GM19023 (cell line): ENCODE results near the gene KRT35.

ENCODE experiments used
- ATAC-seq: cut with Tn5 transposase; IDR thresholded peaks from one replicate; pipeline ENCODE4 v1.9.1; 2021; ENCODE audit warnings: mild to moderate bottlenecking, moderate library complexity; ENCODE audit not compliant: unreplicated experiment

Gene KRT35

DNA sequence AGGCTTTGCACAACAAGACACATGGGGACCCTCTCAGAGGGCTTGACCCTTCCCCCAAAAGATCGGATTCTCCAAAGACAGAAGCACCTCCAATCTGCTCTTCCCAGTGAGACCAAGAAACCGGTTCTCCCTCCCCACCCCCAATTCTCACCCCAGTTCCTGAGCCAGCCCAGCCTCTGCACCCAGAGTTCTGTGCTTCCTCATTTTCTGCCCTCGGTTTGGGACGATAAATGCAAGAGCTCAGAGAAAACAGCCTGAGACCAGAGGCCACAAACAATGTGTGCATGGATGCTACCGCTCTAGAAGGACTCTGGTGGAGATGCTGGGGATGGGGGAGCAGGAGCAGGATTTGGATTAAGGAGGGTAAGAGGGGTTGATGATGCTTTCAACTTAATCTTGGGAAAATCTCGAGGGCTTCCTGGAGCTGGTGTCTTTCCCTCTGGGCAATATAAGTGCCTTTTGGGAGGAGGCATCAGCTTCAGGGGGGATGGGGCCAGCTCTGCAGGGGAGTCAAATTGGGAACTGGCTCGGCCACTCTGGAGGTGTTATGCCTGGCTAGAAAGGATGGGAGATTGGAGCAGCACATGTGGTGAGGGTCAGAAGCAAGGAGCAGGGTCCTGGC is 31.7 kb upstream of the KRT35 start:
- ATAC-seq, result no peak

DNA sequence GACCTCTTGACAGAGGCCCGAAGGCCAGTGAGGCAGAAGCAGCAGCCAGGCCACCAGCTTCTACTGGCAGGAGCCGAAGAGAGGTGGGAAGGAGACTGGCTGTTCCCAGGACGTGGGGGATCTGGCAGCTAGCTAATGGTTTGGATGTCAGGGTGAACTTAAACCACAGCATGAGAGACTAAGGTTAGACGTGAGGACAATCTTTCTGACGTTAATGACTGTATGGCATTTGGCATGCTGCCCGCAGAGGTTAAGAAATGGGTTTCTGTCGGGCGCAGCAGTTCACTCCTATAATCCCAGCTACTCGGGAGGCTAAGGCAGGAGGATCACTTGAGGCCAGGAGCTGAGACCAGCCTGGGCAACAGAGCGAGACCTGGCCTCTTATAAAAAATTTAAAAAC is 30.8 kb upstream of the KRT35 start:
- ATAC-seq, result no peak

DNA sequence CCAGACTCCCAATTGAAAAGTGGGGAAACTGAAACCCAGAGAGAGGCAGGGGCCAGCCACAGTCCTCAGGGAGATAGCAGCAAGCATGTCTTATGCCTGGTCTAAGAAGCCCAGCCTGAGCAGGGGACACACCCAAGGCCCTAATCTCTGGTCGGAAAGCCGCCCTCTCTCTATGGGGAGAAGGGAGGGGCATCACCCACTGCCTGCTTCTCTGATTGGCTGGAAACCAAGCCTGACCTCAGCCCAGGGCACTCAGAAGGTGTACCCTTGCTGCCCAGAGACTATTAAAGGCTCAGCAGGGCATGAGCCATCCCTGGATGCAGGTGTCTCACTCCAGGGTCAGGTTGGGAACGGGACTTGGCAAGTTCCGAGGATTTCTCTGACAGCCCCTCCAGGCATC is 30.2 kb upstream of the KRT35 start:
- ATAC-seq, result no peak

GRCh38 chr17:41510251-41511065 is 29.5 kb upstream of the KRT35 start:
- ATAC-seq, result no peak

GRCh38 chr17:41507315-41507880 is 26.4 kb upstream of the KRT35 start:
- no peak for ATAC-seq

DNA sequence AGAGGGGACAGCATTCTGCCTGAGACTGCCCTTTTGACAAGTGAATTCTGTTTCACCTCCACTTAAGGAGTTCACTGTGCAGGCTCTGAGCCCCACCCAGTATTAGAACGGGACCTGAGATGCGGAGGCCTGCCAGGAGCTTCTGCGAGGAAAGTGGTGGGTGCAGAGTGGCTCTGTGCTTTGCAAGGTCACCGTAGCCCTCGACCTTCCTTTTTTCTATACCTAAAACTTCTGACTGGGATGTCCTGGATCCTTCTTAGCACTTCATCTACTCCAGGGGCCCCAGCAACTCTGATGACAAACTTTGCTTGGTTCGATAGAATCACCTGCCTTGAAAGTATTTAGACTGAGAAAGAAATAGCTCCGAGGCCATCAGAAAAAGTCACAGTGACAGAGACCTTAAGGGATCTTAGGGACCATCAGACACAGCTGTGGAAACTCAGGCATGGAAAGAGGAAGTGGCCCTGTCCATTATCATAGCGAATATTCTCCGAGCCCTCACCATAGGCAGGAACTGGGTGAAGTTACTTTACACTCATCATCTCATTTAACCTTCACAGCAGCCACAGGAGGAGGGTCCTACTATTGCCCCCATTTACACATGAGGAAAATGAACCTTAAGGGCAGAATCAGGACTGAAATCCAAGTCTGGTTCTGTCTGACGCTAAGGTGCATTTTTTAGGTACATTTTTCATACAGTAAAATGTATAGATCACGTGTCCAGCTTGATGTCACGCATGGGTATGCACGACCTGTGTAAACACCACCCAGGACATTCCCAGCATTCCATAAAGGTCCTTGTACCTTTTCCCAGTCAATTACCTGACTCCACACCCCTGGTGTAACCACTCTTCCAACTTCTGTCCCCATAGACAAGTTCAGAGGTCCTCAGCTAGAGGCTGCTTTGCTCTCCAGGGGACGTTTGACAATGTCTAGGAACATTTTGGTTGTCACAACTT is 25.1 kb upstream of the KRT35 start:
- no peak for ATAC-seq

DNA sequence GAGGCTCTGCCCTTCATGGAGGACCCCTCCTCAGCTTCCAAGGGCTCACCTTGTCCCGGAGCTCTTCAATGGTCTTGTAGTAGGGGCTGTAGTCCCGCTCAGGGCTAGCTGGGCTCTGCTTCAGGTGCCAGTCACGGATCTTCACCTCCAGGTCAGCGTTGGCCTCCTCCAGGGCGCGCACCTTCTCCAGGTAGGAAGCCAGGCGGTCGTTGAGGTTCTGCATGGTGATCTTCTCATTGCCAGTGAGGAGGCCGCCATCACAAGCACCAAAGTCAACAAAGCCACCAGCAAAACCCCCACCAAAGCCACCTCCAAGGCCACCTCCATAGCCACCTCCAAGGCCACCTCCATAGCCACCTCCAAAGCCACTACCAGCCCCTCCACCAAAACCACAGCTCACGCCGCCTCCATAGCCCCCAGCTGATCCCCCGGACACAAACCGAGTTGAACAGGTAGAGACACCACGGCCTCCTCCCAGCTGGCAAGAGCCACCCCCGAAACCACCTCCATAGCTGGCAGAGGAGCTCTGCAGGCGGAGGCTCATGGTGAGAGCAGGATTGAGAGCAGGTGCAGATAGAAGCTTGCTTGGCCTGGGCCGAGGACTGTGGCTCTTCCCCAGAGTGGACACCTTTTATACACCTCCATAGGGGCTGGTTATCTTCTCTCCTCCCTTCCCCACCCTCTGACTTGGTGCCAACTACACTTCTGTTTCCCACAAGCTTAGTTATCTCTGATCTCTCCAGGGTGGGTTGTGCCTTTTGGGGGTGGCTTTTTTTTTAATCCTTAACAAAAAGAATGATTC is 24.3 kb upstream of the KRT35 start, which contains the start of gene KRT13:
TSS of gene KRT13 (minus strand) at position 606 of the 802 bp plus-strand sequence. CDS start at position 544, 62 bp downstream.
- ATAC-seq, result no peak

DNA sequence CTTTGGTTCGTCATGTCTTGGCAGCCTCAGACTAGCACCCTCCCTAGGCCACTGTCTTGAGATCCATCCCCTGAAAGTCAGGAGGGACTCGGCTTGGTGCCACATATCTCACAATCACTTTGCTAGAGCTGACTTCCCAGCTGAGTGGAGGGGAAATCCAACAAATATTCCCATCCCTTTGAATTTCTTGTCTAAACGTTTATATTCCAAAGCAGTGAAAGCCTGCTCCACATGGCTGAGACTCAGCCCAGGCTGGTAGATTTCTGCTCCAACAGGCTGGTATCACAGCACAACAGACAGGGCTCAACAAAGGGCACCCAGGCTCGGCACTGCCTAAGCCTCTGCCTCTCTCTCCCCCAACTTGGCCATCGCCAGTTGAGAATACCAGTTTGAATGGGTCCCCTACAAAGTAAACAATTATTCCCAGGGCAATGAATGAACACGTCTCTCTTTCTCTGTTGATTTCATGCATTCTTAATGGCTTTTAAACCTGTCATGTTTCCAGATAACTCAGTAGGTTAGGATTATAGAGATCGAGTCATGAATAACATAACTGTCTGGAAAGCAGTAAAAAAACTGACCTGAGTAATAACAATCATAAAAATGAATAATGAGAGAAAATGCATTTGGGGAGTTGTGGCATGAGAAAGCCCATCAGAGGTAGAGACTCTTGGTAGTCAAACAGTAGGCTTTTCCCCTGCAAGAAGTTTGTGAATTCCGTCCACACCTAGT is 23.5 kb upstream of the KRT35 start:
- ATAC-seq, result no peak

GRCh38 chr17:41503202-41503601 is 22.3 kb upstream of the KRT35 start:
- ATAC-seq, result no peak

- no peak for ATAC-seq
Observed at GRCh38 chr17:41500131-41500911, 19.4 kb upstream of the KRT35 start.

- no peak for ATAC-seq
Observed at GRCh38 chr17:41499714-41500113, 18.8 kb upstream of the KRT35 start.

GRCh38 chr17:41498276-41498675 is 17.3 kb upstream of the KRT35 start:
- no peak for ATAC-seq

DNA sequence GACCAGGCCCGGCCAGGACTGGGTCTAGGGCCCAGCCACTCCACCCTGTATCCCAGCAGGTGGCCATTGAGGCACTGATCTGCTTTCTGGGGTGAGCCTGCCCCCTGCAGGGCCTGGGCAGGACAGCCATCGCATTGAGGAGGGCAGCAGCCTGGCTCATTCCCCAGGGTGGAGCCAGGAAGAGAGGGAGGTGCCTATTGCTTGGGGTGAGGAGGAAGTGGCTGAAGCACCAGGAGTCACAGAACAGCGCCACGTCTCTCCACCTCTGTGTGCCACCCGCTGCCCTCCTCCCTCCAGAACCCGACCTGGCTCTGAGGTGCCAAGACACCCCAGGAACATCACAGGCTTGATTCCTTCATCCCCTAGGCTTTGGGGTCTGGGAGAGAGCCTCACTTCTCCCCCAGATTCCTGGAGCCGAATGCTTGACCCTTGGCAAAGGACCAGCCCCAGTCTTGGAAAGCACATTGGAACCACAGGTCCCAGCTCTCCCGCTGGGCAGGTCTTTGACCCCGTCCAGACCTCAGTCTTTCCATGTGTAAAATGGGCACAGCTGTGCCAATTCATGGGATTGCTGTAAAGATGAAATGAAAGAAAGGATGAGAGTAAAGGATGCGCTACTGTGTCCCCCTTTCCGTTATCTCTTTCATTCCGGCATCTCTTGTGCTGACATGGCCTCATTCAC is 16.0 kb upstream of the KRT35 start:
- ATAC-seq, result no peak

DNA sequence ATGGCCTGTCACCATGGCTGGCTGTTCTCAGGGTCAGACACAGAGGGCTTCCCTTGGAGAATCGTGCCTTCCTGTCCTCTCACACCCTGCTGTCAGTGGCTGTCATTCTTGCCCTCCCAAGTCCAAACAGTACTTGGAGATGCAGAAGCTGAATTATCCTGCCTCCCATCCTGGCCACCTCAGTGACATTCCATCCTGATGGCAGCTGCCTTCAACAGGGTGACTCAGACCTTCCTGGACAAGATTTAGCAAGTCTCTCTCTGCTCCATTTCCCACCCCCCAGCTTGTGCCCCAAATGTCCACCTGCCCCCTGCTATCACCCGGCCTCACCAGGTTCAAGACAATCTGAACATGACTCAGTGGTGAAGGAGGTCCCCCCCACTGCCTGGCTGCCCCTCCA is 13.6 kb upstream of the KRT35 start:
- no peak for ATAC-seq

GRCh38 chr17:41492771-41493170 is 11.8 kb upstream of the KRT35 start:
- no peak for ATAC-seq

- no peak for ATAC-seq
Observed at GRCh38 chr17:41492351-41492750, 11.4 kb upstream of the KRT35 start.

GRCh38 chr17:41491476-41491875 is 10.5 kb upstream of the KRT35 start:
- no peak for ATAC-seq
